ENCODE data around the gene PHACTR1.

DNA sequence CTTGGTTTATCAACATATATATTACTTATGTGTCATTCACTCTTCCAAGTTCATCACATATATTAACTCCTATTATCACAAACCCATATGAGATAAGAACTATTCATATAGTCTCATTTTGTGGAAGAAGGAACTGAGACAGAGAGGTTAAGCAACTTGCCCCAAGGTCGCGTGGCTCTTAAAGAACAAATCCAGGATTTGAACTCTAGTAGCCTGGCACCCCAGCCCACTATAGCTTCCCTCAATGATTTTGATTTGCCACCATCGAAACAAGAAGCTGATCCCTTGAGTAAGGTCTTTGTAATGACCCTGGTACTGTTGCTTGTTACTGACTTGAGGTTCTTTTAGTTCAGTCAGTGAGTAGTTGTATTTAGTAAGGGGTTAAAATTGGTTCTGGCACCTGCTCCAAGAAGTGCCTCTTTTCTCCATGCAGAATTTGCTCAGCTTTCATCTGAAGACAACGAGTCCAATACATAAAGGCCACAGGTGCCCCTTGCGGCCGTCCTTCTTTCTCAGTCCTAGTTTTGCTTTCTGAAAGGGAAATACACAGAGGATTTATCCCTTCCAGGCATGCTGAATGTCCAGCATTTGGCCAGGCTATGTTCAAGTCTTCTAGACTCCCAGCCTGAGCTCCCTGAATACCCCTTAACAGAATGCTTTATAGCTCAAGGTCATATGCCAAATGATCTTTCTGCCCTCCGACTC is 358.7 kb downstream of the PHACTR1 start:
- TF ChIP-seq, protein P1, sequence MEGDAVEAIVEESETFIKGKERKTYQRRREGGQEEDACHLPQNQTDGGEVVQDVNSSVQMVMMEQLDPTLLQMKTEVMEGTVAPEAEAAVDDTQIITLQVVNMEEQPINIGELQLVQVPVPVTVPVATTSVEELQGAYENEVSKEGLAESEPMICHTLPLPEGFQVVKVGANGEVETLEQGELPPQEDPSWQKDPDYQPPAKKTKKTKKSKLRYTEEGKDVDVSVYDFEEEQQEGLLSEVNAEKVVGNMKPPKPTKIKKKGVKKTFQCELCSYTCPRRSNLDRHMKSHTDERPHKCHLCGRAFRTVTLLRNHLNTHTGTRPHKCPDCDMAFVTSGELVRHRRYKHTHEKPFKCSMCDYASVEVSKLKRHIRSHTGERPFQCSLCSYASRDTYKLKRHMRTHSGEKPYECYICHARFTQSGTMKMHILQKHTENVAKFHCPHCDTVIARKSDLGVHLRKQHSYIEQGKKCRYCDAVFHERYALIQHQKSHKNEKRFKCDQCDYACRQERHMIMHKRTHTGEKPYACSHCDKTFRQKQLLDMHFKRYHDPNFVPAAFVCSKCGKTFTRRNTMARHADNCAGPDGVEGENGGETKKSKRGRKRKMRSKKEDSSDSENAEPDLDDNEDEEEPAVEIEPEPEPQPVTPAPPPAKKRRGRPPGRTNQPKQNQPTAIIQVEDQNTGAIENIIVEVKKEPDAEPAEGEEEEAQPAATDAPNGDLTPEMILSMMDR (IDR thresholded peaks at IDR 0.05), result no peak
- no peak for TF ChIP-seq POLR2A (IDR thresholded peaks at IDR 0.05)

Data from prostate gland (tissue), 2 donors.